Lung (tissue), 16 donors: ENCODE data around the gene TRAF2. TPM values are rescaled to one million over a fixed set of nuclear protein-coding genes. Genes with fewer than 3 reads are reported as not detected.
"Not testable (repeated sequence)": the region's sequence is repeated elsewhere in the genome, so short reads cannot be mapped to it uniquely, and the experiment has no call there.

Experiments used
- ATAC-seq: fragments of 200-7000 bp; cut with Tn5 transposase; one replicate; pipeline ENCODE4 v1.9.1; 2020; ENCODE audit warnings: moderate number of reproducible peaks; ENCODE audit not compliant: insufficient read depth, low FRiP score
- DNase-seq, 3 donors: peaks; one replicate each; pipeline ENCODE4 v3.0.0-alpha.2; 2013 to 2017
- H3K27ac ChIP-seq, 2 donors: one replicate each; pipeline ENCODE4 v1.5.1; 2013; ENCODE audit warnings: mild to moderate bottlenecking in 2 of 2, moderate library complexity in 2 of 2, control low read depth in 1 of 2, inconsistent platforms in 1 of 2, low read depth in 1 of 2, low read length in 1 of 2
- H3K27me3 ChIP-seq, 3 donors: one replicate each; pipeline ENCODE4 v1.5.1; 2013; ENCODE audit warnings: low read length in 2 of 3; ENCODE audit not compliant: control insufficient read depth in 3 of 3, insufficient read depth in 3 of 3
- H3K36me3 ChIP-seq, 4 donors: one replicate each; pipeline ENCODE4 v1.5.1; 2013; ENCODE audit warnings: low read length in 4 of 4, mild to moderate bottlenecking in 1 of 4, moderate library complexity in 1 of 4; ENCODE audit not compliant: control insufficient read depth in 4 of 4, insufficient read depth in 4 of 4
- H3K4me1 ChIP-seq, 5 donors: one replicate each; pipeline ENCODE4 v1.5.1; 2013; ENCODE audit warnings: low read length in 5 of 5, mild to moderate bottlenecking in 2 of 5, moderate library complexity in 1 of 5; ENCODE audit not compliant: control insufficient read depth in 5 of 5, insufficient read depth in 5 of 5
- H3K4me3 ChIP-seq: one replicate; pipeline ENCODE4 v1.5.1; 2013; ENCODE audit warnings: mild to moderate bottlenecking, control low read depth, moderate library complexity
- H3K9ac ChIP-seq, 2 donors: one replicate each; pipeline ENCODE4 v1.5.1; 2013; ENCODE audit warnings: low read length in 2 of 2, control low read depth in 1 of 2; ENCODE audit not compliant: insufficient read depth in 1 of 2
- H3K9me3 ChIP-seq, 4 donors: one replicate each; pipeline ENCODE4 v1.5.1; 2013; ENCODE audit warnings: low read length in 3 of 4, mild to moderate bottlenecking in 1 of 4, moderate library complexity in 1 of 4; ENCODE audit not compliant: control insufficient read depth in 4 of 4, insufficient read depth in 3 of 4
- WGBS, 2 donors: extraction: QIAGEN DNeasy Blood & Tissue Kit; methylation state at CpG; one replicate each; pipeline ENCODE4 v1.1.7; 2013; 5-methylcytosine and 5-hydroxymethylcytosine counted together
- long read RNA-seq, 5 donors: transcript quantifications; one replicate each; lab custom pipeline, GENCODE V29; 2026
- polyA plus RNA-seq, 2 donors: library from polyadenylated mRNA; stranded (reverse); fragments of 200-250 nt; gene quantifications; one replicate each; pipeline ENCODE4 v1.2.1, GENCODE V29; 2013
- total RNA-seq, 2 donors: library from RNA; depleted of rRNA in 1 of 2; stranded (reverse); fragments of >200 nt in 1 of 2; gene quantifications; one replicate each; pipeline ENCODE4 v1.2.1, GENCODE V29; 2014 to 2021
- TF ChIP-seq, protein P1 (sequence below): IDR thresholded peaks from 2 replicates; pipeline ENCODE4 v1.5.1; 2012; ENCODE audit warnings: mild to moderate bottlenecking; ENCODE audit errors: control extremely low read depth, extremely low read depth
- donor health status: control.
- donor health status: control.
- donor health status: Bipolar disorder and iron deficiency.
- donor health status: healthy.
- donor health status: DM: yes; HTN: yes; CAD: no.

TRAF2 gene
- total RNA-seq, result 10 to 100 TPM; 17.2 to 19.1 TPM
- polyA plus RNA-seq, result 10 to 100 TPM; 11.3 to 13.2 TPM
- long read RNA-seq, donor 1, transcript TRAF2-201 (11 exons, 2,264 nt), result major isoform, 7 of 7 reads
- long read RNA-seq, donor 1, partial matches to known transcripts, result 0 of 7 reads
- long read RNA-seq, donor 1, other reads (novel, unspliced or antisense), result 0 of 7 reads
- long read RNA-seq, donor 2, partial matches to known transcripts, result 0 of 1 reads
- long read RNA-seq, donor 2, other reads (novel, unspliced or antisense), result 0 of 1 reads
- long read RNA-seq, donor 3, partial matches to known transcripts, result 0 of 2 reads
- long read RNA-seq, donor 3, other reads (novel, unspliced or antisense), result 0 of 2 reads
- long read RNA-seq, donor 4, result 0 reads
- long read RNA-seq, donor 5, partial matches to known transcripts, result 6 of 9 reads
- long read RNA-seq, donor 5, other reads (novel, unspliced or antisense), result 0 of 9 reads

- H3K9ac ChIP-seq, result peak within 1 kb of the TSS in 1 of 2 donors; percentile 55
- peak within 1 kb of the TSS; percentile 86 to 88 for H3K27ac ChIP-seq
- no peaks in the 10 kb centered on the region for H3K9me3 ChIP-seq
- DNase-seq (peak; percentile 97 to 99 (median 98)), ATAC-seq (peak; percentile 99)
- H3K27me3 ChIP-seq, result no peaks in the 10 kb centered on the region
- peaks cover 0 to 15% (median 0%) of the 10 kb centered on the region in 5 donors for H3K4me1 ChIP-seq
- WGBS, 2 donors, result 0% methylated on average over 71 to 88 of the region's 88 CpGs
- TF ChIP-seq, protein P1, sequence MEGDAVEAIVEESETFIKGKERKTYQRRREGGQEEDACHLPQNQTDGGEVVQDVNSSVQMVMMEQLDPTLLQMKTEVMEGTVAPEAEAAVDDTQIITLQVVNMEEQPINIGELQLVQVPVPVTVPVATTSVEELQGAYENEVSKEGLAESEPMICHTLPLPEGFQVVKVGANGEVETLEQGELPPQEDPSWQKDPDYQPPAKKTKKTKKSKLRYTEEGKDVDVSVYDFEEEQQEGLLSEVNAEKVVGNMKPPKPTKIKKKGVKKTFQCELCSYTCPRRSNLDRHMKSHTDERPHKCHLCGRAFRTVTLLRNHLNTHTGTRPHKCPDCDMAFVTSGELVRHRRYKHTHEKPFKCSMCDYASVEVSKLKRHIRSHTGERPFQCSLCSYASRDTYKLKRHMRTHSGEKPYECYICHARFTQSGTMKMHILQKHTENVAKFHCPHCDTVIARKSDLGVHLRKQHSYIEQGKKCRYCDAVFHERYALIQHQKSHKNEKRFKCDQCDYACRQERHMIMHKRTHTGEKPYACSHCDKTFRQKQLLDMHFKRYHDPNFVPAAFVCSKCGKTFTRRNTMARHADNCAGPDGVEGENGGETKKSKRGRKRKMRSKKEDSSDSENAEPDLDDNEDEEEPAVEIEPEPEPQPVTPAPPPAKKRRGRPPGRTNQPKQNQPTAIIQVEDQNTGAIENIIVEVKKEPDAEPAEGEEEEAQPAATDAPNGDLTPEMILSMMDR, result no peak
- H3K36me3 ChIP-seq, result peaks cover 0 to 2% (median 1%) of the 10 kb centered on the region in 4 donors
- peak within 1 kb of the TSS; percentile 87 for H3K4me3 ChIP-seq
Measured at GRCh38 chr9:136885950-136886578, at the start of gene TRAF2. TSS of gene TRAF2 (plus strand) at chr9:136886516. CDS start at chr9:136898741, 12,225 bp downstream.

- Histone ChIP-seq H3K9me3 (no peaks in the 10 kb centered on the region), H3K27me3 (no peaks in the 10 kb centered on the region), H3K4me1 (peaks cover 0 to 18% (median 6%) of the 10 kb centered on the region in 5 donors), H3K36me3 (peaks cover 0 to 50% (median 3%) of the 10 kb centered on the region in 4 donors), H3K4me3 (no peak overlapping the region), H3K9ac (no peak overlapping the region), H3K27ac (no peak overlapping the region)
- no peak for ATAC-seq
- 91 to 93% methylated on average over 21 to 27 of the region's 27 CpGs for WGBS, 2 donors
- TF ChIP-seq, protein P1, result no peak
- no peak for DNase-seq
Measured at GRCh38 chr9:136837146-136837855, 49.0 kb upstream of the TRAF2 start.

GRCh38 chr9:136837856-136838277 is 48.4 kb upstream of the TRAF2 start:
- not testable (repeated sequence) for DNase-seq, ATAC-seq

More at GRCh38 chr9:136837856-136838277, 48.4 kb upstream of the TRAF2 start:
- WGBS, 2 donors, result 92 to 93% methylated on average over 15 of the region's 15 CpGs
- not testable (repeated sequence) for H3K4me3 ChIP-seq, H3K9ac ChIP-seq, H3K27ac ChIP-seq, H3K9me3 ChIP-seq, H3K27me3 ChIP-seq
- Histone ChIP-seq H3K36me3 (peaks cover 0 to 47% (median 2%) of the 10 kb centered on the region in 4 donors), H3K4me1 (peaks cover 0 to 23% (median 6%) of the 10 kb centered on the region in 5 donors)
